Measurements from ENCODE around the gene C9orf43. TPM values are rescaled to one million over a fixed set of nuclear protein-coding genes. Genes with fewer than 3 reads are reported as not detected.

Gene C9orf43
- total RNA-seq, 1 donor from 2014 or later: 0.45 TPM

- no peak for DNase-seq (ENCODE audit: low spot score)
Observed at GRCh38 chr9:113464286-113464660, 53.7 kb downstream of the C9orf43 start.

- no peak for DNase-seq (ENCODE audit: low spot score)
Observed at GRCh38 chr9:113465599-113466140, 55.1 kb downstream of the C9orf43 start.

DNA sequence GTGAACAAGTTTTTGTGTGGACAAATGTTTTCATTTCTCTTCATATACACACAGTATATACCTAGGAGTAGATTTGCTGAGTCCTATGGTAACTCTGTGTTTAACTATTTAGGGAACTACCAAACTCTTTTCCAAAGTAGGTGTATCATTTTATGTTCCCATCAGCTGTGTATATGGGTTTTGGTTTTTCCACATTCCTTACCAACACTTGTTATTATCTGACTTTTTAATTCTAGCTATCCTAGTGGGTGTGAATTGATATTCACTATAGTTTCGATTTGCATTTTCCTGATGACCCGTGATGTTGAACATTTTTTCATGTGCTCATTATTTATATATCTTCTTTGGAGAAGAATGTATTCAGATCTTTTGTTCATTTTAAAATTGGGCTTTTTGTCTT, 56.6 kb downstream of the C9orf43 start:
- no peak for DNase-seq (ENCODE audit: low spot score)

GRCh38 chr9:113468716-113469448, 58.3 kb downstream of the C9orf43 start:
- DNase-seq (ENCODE audit: low spot score): no peak

- DNase-seq (ENCODE audit: low spot score): no peak
Observed at GRCh38 chr9:113471143-113471542, 60.6 kb downstream of the C9orf43 start.

- DNase-seq (ENCODE audit: low spot score): no peak
Observed at GRCh38 chr9:113471566-113471965, 61.0 kb downstream of the C9orf43 start.

DNA sequence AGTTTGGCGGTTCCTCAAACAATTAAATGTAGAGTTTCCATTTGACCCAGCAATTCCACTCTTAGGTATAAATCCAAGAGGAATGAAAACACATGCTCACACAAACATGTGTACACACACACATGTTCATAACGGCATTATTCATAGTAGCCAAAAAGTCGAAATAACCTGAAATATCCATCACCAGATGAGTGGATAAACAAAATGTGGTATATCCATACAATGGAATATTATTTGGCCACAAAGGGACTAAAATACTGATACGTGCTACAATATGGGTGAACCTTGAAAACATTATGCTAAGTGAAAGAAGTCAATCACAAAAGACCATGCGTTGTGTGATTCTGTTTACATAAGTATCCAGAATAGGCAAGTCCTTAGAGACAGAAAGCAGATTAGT, 61.7 kb downstream of the C9orf43 start:
- no peak for DNase-seq (ENCODE audit: low spot score)

- DNase-seq (ENCODE audit: low spot score): no peak
Observed at GRCh38 chr9:113474360-113475028, 63.9 kb downstream of the C9orf43 start.

- DNase-seq (ENCODE audit: low spot score): no peak
Observed at GRCh38 chr9:113475031-113475430, 64.5 kb downstream of the C9orf43 start.

- no peak for DNase-seq (ENCODE audit: low spot score)
Observed at GRCh38 chr9:113475992-113476391, 65.4 kb downstream of the C9orf43 start.

DNA sequence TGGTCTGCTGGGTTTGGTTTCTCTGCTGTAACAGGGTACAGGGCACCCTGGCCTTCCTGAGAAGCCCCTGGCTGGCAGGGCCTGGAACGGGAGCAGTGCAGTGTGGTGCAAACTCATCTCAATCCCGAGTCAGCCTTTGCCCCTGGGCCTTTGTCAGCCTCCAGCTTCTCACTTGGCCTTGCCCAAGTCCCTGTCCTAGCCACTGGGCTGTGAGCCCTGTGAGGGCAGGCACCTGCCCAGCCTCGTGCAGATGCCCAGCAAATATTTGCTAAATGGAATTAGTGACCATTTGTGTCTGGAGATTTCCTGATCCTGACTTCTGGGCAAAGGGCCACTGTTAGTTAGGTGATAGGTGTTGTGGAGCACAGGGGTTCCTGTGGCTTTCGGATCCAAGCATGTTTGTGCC, 66.0 kb downstream of the C9orf43 start:
- no peak for DNase-seq (ENCODE audit: low spot score)

DNA sequence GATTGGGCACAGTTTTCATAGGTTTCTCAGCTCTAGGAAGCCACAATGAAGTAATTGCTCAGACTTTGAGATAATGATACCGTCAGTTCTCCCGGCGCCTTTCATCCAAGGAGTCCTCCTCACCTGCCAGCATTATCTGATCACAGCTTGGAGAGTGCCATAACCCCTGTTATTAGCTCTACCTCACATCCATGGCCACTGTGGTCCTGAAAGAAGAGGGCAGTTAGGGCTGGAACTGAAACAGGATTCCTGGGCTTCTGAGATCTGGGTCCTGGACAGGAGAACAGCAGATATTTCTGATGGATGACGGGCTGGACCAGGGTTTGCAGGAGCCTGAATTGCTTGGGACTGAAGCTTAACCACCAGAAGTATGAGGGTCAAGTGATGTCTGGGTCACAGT, 66.5 kb downstream of the C9orf43 start:
- DNase-seq (ENCODE audit: low spot score): no peak

DNA sequence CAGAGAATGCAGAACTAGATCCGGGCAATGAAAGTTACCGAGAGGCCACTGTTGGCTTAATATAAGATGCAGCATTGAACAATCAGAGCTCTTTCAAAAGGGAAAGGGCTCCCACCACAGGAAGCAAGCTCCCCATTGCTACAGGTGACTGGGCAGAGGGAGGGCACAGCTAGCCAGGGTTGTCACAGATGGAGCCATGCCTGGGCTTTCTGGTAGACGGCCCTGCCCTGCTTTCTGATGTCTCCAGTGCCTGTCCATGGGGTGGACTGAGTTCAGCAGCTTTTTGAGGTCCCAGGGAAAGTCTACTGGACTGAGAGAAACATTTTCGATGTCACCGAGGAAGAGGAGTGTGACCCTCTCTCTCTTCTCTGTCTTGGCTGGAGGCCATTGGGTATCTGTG, 67.1 kb downstream of the C9orf43 start:
- DNase-seq (ENCODE audit: low spot score): no peak

GRCh38 chr9:113479174-113479621, 68.7 kb downstream of the C9orf43 start:
- no peak for DNase-seq (ENCODE audit: low spot score)

Other genes starting within 250 kb of the C9orf43 start
- gene FKBP15, start 189.5 kb upstream of the C9orf43 start, total RNA-seq: 37.3 TPM
- gene SLC31A1, start 189.2 kb upstream of the C9orf43 start, total RNA-seq: 34.6 TPM
- gene CDC26, start 135.2 kb upstream of the C9orf43 start, total RNA-seq: 32.7 TPM
- gene PRPF4, start 135.1 kb upstream of the C9orf43 start, total RNA-seq: 18.3 TPM
- gene RNF183, start 107.4 kb upstream of the C9orf43 start, total RNA-seq: not detected
- gene WDR31, start 70.5 kb upstream of the C9orf43 start, total RNA-seq: 4.9 TPM
- 0.19 TPM for gene BSPRY, start 61.2 kb upstream of the C9orf43 start, total RNA-seq
- 15.4 TPM for gene HDHD3, start 33.8 kb upstream of the C9orf43 start, total RNA-seq
- 52.8 TPM for gene ALAD, start 9.5 kb upstream of the C9orf43 start, total RNA-seq
- 26.4 TPM for gene POLE3, start 72 bp upstream of the C9orf43 start, total RNA-seq
- gene RGS3, start 53.0 kb downstream of the C9orf43 start, total RNA-seq: 116 TPM